ENCODE measurements around the gene FOXD4L4.
"Not testable (repeated sequence)": the region's sequence is repeated elsewhere in the genome, so short reads cannot be mapped to it uniquely, and the experiment has no call there.

FOXD4L4 gene
- total RNA-seq, result 0 to 0.09 (median 0) reads per million in 4 experiments

DNA sequence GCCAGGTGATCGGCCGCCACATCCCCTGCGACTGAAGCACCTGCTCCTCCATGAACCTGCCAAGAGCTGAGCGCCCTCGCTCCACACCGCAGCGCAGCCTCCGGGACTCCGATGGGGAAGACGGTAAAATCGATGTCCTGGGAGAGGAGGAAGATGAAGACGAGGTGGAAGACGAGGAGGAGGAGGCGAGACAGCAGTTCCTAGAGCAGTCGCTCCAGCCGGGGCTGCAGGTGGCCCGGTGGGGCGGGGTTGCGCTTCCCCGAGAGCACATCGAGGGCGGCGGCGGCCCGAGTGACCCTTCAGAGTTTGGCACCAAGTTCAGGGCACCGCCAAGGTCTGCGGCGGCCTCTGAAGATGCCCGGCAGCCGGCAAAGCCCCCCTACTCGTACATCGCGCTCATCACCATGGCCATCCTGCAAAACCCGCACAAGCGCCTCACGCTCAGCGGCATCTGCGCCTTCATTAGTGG lies at the start of gene FOXD4L4:
TSS of gene FOXD4L4 (plus strand) at position 51 of the 469 bp plus-strand sequence. CDS start at position 51, 0 bp downstream.
- DNase-seq, result not testable (repeated sequence)

DNA sequence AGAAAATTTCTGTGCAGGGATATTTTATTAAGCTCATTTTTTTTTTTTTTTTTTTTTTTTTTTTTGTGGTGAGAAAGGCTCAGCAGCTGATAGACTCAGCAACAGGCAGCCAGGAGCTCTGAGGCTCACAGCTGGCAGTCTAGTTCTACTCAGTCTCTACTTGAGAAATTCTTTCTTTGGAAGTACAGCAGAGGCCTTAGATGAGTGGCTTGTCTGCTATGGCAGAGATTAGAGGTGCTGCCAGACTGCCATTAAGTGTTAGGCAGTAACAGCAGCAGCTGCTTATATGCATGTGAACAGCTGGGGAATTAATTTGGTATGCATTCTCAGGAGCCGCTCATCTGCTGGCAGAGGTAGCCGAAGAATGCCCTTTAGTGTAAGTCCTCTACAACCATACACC lies 33.4 kb upstream of the FOXD4L4 start:
- DNase-seq, result not testable (repeated sequence)

DNA sequence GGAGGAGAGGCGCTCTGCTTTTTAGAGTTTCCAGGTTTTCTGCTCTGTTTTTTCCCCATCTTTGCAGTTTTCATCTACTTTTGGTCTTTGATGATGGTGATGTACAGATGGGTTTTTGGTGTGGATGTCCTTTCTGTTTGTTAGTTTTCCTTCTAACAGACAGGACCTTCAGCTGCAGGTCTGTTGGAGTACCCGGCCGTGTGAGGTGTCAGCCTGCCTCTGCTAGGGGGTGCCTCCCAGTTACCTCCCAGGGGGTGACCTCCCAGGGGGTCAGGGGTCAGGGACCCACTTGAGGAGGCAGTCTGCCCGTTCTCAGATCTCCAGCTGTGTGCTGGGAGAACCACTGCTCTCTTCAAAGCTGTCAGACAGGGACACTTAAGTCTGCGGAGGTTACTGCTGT lies 22.5 kb upstream of the FOXD4L4 start:
- not testable (repeated sequence) for DNase-seq

GRCh38 chr9:65738133-65738532 lies 1.2 kb downstream of the FOXD4L4 start:
- not testable (repeated sequence) for DNase-seq

Data from effector CD8-positive, alpha-beta T cell (primary cell).